Right atrium auricular region (tissue), 2 donors: ENCODE results near the gene ITSN1. TPM values are rescaled to one million over a fixed set of nuclear protein-coding genes. Genes with fewer than 3 reads are reported as not detected.

ENCODE experiments used
- DNase-seq: peaks from one replicate; pipeline ENCODE4 v3.0.0-alpha.2; 2019; ENCODE audit warnings: low spot score
- H3K27ac ChIP-seq, 2 donors: fragments of 200-600 bp; sonication (generic); 1 replicate in 1 of 2; 2 replicates in 1 of 2; pipeline ENCODE4 v1.5.1; 2016 to 2019
- H3K27me3 ChIP-seq, 2 donors: fragments of 200-600 bp; sonication (generic); one replicate each; pipeline versions ENCODE4 v1.5.1 to v1.6.0; 2017 to 2019
- H3K36me3 ChIP-seq: fragments of 200-600 bp; sonication (generic); one replicate; pipeline ENCODE4 v1.5.1; 2016
- H3K4me1 ChIP-seq, 2 donors: fragments of 200-600 bp; sonication (generic); one replicate each; pipeline versions ENCODE4 v1.5.1 to v1.6.0; 2017 to 2019
- H3K4me3 ChIP-seq, 2 donors: fragments of 200-600 bp; sonication (generic); 1 replicate in 1 of 2; 2 replicates in 1 of 2; pipeline ENCODE4 v1.5.1; 2017 to 2019; ENCODE audit warnings: mild to moderate bottlenecking in 1 of 2, moderate library complexity in 1 of 2
- H3K9me3 ChIP-seq, 2 donors: fragments of 200-600 bp; sonication (generic); one replicate each; pipeline ENCODE4 v1.5.1; 2019
- total RNA-seq, 2 donors: library from RNA; depleted of rRNA; stranded (reverse); fragments of >200 nt; gene quantifications; one replicate each; pipeline ENCODE4 v1.1.0, GENCODE V29; 2016
- TF ChIP-seq, protein P1 (sequence below), 2 donors: fragments of 200-600 bp; sonication (generic); IDR thresholded peaks; one replicate each; pipeline ENCODE4 v1.5.1; 2019; ENCODE audit warnings: antibody characterized with exemption in 2 of 2

Gene ITSN1
- total RNA-seq, 2 donors from 2014 or later = 49.9 to 54.9 TPM

DNA sequence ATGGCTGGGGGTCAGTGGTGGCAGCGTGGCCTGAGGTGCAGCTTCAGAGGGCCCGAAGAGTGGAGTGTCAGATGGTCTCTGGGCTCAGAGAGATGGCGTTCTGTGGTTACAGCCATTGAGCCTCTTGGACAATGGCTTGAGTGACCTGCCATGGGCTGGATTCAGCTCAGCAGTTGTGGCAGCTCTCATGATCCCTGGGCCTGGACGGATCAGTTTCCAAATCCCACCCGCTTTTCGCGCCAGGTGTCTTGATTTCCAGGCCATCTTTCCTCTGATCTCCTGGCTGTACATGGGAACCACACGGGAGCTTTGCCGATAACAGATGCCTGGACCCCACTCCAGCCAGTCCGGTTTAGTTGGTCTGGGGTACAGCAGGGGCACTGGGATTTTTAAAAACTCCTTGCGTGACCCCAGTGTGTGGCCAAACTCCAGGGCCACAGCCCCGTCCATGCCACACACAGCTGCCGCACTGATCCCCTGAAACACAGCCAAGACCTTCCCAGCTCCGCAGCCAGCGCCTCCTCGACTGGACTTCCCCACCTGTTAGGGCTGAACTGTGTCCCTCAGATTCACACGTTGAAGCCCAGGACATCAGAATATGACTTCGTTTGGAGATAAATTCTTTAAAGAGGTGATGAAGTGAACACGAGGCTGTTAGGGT is 205.4 kb downstream of the ITSN1 start:
- Histone ChIP-seq H3K9me3 (no peaks in the 10 kb centered on the region), H3K27me3 (no peaks in the 10 kb centered on the region), H3K4me3 (no peak overlapping the region), H3K27ac (no peak overlapping the region), H3K36me3 (no peaks in the 10 kb centered on the region), H3K4me1 (peaks cover 0 to 19% of the 10 kb centered on the region in 2 donors)
- TF ChIP-seq, protein P1, sequence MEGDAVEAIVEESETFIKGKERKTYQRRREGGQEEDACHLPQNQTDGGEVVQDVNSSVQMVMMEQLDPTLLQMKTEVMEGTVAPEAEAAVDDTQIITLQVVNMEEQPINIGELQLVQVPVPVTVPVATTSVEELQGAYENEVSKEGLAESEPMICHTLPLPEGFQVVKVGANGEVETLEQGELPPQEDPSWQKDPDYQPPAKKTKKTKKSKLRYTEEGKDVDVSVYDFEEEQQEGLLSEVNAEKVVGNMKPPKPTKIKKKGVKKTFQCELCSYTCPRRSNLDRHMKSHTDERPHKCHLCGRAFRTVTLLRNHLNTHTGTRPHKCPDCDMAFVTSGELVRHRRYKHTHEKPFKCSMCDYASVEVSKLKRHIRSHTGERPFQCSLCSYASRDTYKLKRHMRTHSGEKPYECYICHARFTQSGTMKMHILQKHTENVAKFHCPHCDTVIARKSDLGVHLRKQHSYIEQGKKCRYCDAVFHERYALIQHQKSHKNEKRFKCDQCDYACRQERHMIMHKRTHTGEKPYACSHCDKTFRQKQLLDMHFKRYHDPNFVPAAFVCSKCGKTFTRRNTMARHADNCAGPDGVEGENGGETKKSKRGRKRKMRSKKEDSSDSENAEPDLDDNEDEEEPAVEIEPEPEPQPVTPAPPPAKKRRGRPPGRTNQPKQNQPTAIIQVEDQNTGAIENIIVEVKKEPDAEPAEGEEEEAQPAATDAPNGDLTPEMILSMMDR (IDR thresholded peaks at IDR 0.05) = no peak
- DNase-seq = no peak

DNA sequence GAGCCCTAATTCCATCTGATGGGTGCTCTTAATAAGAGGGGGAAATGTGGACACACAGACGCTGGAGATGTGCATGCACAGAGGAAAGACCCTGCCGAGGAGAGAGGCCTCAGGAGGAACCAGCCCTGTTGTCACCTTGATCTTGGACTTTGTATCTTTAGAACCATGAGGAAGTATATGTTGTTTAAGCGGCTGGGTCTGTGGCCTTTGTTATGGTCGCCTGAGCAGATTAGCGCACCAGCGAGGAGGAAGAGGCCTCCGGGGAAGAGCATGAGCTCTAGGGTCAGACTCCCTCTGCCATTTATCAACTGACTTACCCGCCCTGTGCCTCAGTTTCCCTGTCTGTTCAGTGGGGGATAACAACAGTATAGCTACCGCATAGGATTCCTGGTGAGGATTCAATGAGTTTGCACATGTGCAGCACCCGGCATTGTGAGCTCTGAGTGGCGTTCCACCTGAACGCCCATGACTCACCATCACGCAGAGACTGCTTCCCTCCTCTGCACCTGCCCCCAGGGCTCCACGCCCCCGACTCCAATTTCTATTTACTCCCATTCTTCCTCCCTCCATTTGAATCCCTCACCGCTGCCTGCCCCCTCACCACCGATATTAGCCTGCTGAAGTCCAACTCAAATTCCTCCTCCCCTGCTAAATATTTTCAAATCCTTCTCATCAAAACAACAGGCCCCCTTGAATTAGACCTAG is 206.1 kb downstream of the ITSN1 start:
- Histone ChIP-seq H3K4me1 (peaks cover 0 to 14% of the 10 kb centered on the region in 2 donors), H3K27me3 (no peaks in the 10 kb centered on the region), H3K4me3 (no peak overlapping the region), H3K27ac (no peak overlapping the region), H3K9me3 (no peaks in the 10 kb centered on the region), H3K36me3 (no peaks in the 10 kb centered on the region)
- no peak for DNase-seq
- TF ChIP-seq, protein P1 (IDR thresholded peaks at IDR 0.05) = no peak

DNA sequence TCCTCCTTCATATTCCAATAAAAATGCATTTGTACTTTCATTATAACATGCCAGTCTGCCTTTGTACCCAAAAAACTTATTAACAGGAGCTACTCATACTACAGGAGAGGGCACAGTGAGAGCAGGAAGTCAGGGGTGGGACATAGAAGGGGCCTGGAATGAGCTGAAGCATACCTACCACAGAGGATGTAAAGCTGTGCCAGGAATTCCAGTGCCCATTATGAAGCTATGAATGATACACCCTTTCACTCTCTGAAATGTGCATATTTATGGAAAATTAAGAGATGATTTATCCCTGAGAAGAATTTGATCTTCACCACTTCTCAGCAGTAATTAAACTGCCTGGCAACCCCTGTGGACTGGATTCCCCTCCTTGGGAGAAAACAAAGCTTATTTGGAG is 207.5 kb downstream of the ITSN1 start:
- no peak overlapping the region for H3K27ac ChIP-seq
- TF ChIP-seq, protein P1 (IDR thresholded peaks at IDR 0.05) = no peak

DNA sequence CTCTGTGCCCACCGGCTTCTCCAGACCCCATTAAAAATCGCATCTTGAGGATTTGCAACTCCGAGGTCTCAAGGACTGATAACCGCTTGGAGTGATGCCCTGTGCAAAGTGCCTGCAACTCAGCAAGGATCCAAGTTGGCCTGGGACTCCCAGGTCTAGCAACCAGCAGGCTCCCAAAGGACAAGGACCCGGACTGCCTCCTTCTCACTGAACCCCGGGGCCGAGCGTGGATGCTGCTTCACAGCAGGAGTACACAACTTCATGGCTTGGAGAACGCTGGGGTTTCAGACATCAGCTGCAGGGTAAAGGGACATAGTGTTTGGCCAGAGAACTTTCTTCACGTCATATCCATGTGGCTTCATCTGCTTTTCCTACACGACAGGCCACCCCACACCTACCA is 208.1 kb downstream of the ITSN1 start:
- Histone ChIP-seq H3K4me1 (no peaks in the 10 kb centered on the region), H3K9me3 (no peaks in the 10 kb centered on the region), H3K27me3 (no peaks in the 10 kb centered on the region), H3K27ac (no peak overlapping the region), H3K36me3 (no peaks in the 10 kb centered on the region), H3K4me3 (no peak overlapping the region)
- TF ChIP-seq, protein P1 (IDR thresholded peaks at IDR 0.05) = no peak
- no peak for DNase-seq

More for the DNA sequence above, 207.5 kb downstream of the ITSN1 start:
- H3K4me1 ChIP-seq = no peaks in the 10 kb centered on the region
- H3K27me3 ChIP-seq = no peaks in the 10 kb centered on the region
- H3K4me3 ChIP-seq = no peak overlapping the region
- DNase-seq = no peak
- no peaks in the 10 kb centered on the region for H3K36me3 ChIP-seq
- no peaks in the 10 kb centered on the region for H3K9me3 ChIP-seq

DNA sequence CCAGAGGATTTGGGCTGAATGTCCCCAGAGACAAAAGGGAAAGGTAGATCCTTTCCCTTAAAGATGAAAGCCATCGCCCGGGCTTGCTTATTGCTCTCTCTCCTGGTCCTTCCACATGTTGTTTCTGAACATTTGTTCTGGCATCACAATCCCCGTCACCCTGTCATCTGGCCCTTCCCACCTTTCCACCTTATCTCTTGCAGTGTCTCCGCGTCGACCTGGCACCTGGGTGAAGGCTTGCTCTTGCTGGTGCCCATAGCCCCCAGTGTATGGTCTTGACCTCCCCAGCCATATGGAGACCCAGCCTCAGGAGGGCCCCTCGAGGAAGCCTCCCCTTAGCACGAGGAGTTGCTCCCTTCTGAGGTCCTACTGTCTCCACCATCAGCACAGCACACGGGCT is 208.7 kb downstream of the ITSN1 start:
- Histone ChIP-seq H3K9me3 (no peaks in the 10 kb centered on the region), H3K36me3 (no peaks in the 10 kb centered on the region), H3K4me3 (no peak overlapping the region), H3K27me3 (no peaks in the 10 kb centered on the region), H3K4me1 (no peaks in the 10 kb centered on the region), H3K27ac (no peak overlapping the region)
- DNase-seq = no peak
- TF ChIP-seq, protein P1 (IDR thresholded peaks at IDR 0.05) = no peak
